Panc1 (cell line): ENCODE measurements around the gene CPLX3. TPM values are rescaled to one million over a fixed set of nuclear protein-coding genes. Genes with fewer than 3 reads are reported as not detected.

Experiments
- ATAC-seq: fragments of 200-7000 bp; cut with Tn5 transposase; 2 replicates; pipeline ENCODE4 v1.9.1; 2020; ENCODE audit warnings: mild to moderate bottlenecking, moderate library complexity
- BruUV-seq: library from RNA; stranded (reverse); fragments of 400-500 nt; replicated peaks from 2 replicates; lab custom pipeline; 2021; lab: Mats Ljungman, UMichigan
- CTCF ChIA-PET: fragments of 300-600 bp; sonication (Branson Sonifier 250); formaldehyde crosslinking; loops from one replicate; lab custom pipeline; 2022; ENCODE audit warnings: antibody characterized with exemption; lab: Charles Lee
- POLR2A ChIA-PET: fragments of 300-600 bp; sonication (Branson Sonifier 250); formaldehyde crosslinking; loops from one replicate; lab custom pipeline; 2022; ENCODE audit warnings: antibody characterized with exemption; lab: Charles Lee
- DNase-seq: peaks from one replicate; pipeline ENCODE4 v3.0.0-alpha.2; 2010; ENCODE audit warnings: low read depth, low spot score
- H3K27ac ChIP-seq: 2 replicates; pipeline ENCODE4 v1.5.1; 2011; ENCODE audit warnings: mild to moderate bottlenecking, low read length, inconsistent platforms
- H3K27me3 ChIP-seq: fragments of 200-500 bp; sonication (Bioruptor generic); 2 replicates; pipeline ENCODE4 v1.6.0; 2014; ENCODE audit warnings: low read length, inconsistent platforms; ENCODE audit not compliant: control insufficient read depth, insufficient read depth
- H3K36me3 ChIP-seq: fragments of 200-500 bp; sonication (Bioruptor generic); 2 replicates; pipeline ENCODE4 v1.5.1; 2014; ENCODE audit warnings: inconsistent platforms, mild to moderate bottlenecking, low read length, moderate library complexity; ENCODE audit not compliant: control insufficient read depth, insufficient read depth
- H3K4me1 ChIP-seq: 2 replicates; pipeline ENCODE4 v1.5.1; 2011; ENCODE audit warnings: inconsistent platforms, mild to moderate bottlenecking, low read length, moderate library complexity; ENCODE audit not compliant: control insufficient read depth, insufficient read depth
- H3K4me3 ChIP-seq, 2 experiments: 2 replicates each; pipeline ENCODE4 v1.5.1; 2011 to 2012; ENCODE audit warnings: low read depth in 2 of 2, low read length in 2 of 2, mild to moderate bottlenecking in 2 of 2, inconsistent platforms in 1 of 2, moderate library complexity in 1 of 2
- H3K9me3 ChIP-seq: fragments of 200-500 bp; sonication (Bioruptor generic); 2 replicates; pipeline ENCODE4 v1.5.1; 2014; ENCODE audit warnings: low read depth, mild to moderate bottlenecking, inconsistent platforms, low read length, moderate library complexity; ENCODE audit not compliant: control insufficient read depth, insufficient read depth
- POLR2AphosphoS5 ChIP-seq: IDR thresholded peaks from 2 replicates; pipeline ENCODE4 v1.6.1; 2012; ENCODE audit warnings: mild to moderate bottlenecking, low read depth, low read length, moderate library complexity
- SIN3A ChIP-seq: IDR thresholded peaks from 2 replicates; pipeline ENCODE4 v1.6.1; 2012; ENCODE audit warnings: low read depth, mild to moderate bottlenecking, low read length, moderate library complexity, borderline replicate concordance; ENCODE audit not compliant: insufficient read depth
- TCF7L2 ChIP-seq: IDR thresholded peaks from 2 replicates; pipeline ENCODE4 v1.6.1; 2011; ENCODE audit warnings: mild to moderate bottlenecking, low read depth, low read length, inconsistent platforms
- in situ Hi-C: cut with HindIII; loops from 2 replicates; pipeline ENCODE4 v1.10.0; 2016; ENCODE audit warnings: low sequenced_read_pairs, low pct_unique_long_range_greater_than_20kb
- intact Hi-C: fragments of 100-400 bp; cut with micrococcal nuclease; formaldehyde crosslinking; loops from one replicate; pipeline ENCODE4 v1.10.0; 2022; ENCODE audit not compliant: unreplicated experiment
- total RNA-seq: library from RNA; stranded (reverse); gene quantifications from one replicate; pipeline ENCODE4 v1.2.1, GENCODE V29; 2021; ENCODE audit not compliant: unreplicated experiment
- TF ChIP-seq, protein P1 (sequence below): fragments of 450-650 bp; IDR thresholded peaks from 2 replicates; pipeline ENCODE4 v1.5.1; 2017; ENCODE audit warnings: mild to moderate bottlenecking
- TF ChIP-seq, protein P2 (sequence below), 2 experiments: IDR thresholded peaks; 2 replicates each; pipeline ENCODE4 v1.6.1; 2011 to 2012; ENCODE audit warnings: low read depth in 2 of 2, control low read depth in 1 of 2, low read length in 1 of 2, mild to moderate bottlenecking in 1 of 2, moderate library complexity in 1 of 2; ENCODE audit not compliant: insufficient read depth in 1 of 2

CPLX3 gene
- total RNA-seq, 1 experiment from 2014 or later, result not detected

DNA sequence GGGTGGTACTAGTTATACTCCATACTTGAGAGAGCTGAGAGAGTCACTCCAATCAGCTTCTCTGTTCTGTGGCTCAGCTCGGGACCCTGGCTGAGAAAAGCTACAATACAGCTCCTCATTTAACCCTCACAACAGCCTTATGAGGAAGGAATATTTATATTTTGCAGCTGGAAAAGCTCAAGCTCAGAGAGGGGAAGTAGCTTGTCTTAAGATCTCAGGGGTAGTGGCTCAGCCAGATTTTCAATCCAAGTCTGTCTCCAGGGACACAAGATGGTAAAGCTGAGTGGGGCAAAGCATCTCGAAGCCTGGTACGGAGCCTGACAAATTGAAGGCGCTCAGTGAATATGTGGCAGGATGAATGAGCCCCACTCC lies 31.9 kb downstream of the CPLX3 start:
- Histone ChIP-seq H3K9me3 (no peaks in the 10 kb centered on the region), H3K4me1 (no peaks in the 10 kb centered on the region), H3K36me3 (peaks cover under 1% of the 10 kb centered on the region; the same call in 1 of the 2 replicates), H3K27me3 (no peaks in the 10 kb centered on the region), H3K27ac (no peak overlapping the region), H3K4me3 (no peak overlapping the region)
- in situ Hi-C loops (no loop called here), intact Hi-C loops (no loop called here)
- POLR2A ChIA-PET, result no interaction called here
- CTCF ChIA-PET, result interaction anchor here (0.6 kb wide), 1 partner anchor 11 kb away, joined by 11 read pairs; no protein-coding TSS in a partner anchor
- TSS peak; percentile 22 for BruUV-seq
- no peak for ATAC-seq
- TF ChIP-seq POLR2AphosphoS5 (no peak), TCF7L2 (no peak), SIN3A (no peak)
- TF ChIP-seq, protein P1, sequence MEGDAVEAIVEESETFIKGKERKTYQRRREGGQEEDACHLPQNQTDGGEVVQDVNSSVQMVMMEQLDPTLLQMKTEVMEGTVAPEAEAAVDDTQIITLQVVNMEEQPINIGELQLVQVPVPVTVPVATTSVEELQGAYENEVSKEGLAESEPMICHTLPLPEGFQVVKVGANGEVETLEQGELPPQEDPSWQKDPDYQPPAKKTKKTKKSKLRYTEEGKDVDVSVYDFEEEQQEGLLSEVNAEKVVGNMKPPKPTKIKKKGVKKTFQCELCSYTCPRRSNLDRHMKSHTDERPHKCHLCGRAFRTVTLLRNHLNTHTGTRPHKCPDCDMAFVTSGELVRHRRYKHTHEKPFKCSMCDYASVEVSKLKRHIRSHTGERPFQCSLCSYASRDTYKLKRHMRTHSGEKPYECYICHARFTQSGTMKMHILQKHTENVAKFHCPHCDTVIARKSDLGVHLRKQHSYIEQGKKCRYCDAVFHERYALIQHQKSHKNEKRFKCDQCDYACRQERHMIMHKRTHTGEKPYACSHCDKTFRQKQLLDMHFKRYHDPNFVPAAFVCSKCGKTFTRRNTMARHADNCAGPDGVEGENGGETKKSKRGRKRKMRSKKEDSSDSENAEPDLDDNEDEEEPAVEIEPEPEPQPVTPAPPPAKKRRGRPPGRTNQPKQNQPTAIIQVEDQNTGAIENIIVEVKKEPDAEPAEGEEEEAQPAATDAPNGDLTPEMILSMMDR, result no peak
- TF ChIP-seq, protein P2, sequence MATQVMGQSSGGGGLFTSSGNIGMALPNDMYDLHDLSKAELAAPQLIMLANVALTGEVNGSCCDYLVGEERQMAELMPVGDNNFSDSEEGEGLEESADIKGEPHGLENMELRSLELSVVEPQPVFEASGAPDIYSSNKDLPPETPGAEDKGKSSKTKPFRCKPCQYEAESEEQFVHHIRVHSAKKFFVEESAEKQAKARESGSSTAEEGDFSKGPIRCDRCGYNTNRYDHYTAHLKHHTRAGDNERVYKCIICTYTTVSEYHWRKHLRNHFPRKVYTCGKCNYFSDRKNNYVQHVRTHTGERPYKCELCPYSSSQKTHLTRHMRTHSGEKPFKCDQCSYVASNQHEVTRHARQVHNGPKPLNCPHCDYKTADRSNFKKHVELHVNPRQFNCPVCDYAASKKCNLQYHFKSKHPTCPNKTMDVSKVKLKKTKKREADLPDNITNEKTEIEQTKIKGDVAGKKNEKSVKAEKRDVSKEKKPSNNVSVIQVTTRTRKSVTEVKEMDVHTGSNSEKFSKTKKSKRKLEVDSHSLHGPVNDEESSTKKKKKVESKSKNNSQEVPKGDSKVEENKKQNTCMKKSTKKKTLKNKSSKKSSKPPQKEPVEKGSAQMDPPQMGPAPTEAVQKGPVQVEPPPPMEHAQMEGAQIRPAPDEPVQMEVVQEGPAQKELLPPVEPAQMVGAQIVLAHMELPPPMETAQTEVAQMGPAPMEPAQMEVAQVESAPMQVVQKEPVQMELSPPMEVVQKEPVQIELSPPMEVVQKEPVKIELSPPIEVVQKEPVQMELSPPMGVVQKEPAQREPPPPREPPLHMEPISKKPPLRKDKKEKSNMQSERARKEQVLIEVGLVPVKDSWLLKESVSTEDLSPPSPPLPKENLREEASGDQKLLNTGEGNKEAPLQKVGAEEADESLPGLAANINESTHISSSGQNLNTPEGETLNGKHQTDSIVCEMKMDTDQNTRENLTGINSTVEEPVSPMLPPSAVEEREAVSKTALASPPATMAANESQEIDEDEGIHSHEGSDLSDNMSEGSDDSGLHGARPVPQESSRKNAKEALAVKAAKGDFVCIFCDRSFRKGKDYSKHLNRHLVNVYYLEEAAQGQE (IDR thresholded peaks at IDR 0.05; ENCODE audit: insufficient read depth in 1 of 2, low read depth in 2 of 2, low read length in 1 of 2), result no peak
- DNase-seq, result no peak

DNA sequence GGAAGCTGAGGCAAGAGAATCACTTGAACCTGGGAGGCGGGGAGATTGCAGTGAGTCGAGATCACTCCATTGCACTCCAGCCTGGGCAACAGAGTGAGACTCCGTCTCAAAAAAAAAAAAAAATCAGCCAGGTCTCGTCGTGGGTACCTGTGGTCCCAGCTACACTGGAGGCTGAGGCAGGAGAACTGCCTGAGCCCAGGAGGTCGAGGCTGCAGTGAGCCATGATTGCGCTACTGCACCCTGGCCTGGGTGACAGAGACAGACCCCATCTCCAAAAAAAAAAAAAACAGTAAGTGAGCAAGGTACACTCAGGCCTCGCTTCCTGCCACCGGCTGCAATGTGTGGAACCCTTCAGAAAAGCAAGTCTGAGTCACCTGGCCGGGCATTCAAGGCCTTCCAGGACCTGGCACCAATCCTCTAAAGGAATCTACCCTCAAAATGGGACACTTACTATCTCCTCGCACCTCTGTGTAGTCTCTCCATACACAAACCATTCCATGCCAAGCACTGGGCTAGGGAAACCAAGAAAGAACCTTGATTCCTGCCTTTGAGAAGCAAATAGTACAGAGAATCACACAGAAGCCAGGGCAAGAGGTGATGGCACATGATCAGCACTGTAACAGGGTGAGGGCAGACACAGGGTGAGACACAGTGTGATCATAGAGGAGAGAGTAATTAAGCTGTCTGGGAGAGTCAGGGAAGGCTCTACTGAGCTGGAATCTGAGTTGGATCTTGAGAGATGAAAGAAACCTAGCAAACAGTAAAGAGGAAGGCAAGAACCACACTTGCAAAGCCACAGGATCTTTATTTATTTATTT lies 37.0 kb downstream of the CPLX3 start:
- no peaks in the 10 kb centered on the region for H3K27me3 ChIP-seq
- TF ChIP-seq TCF7L2 (no peak), POLR2AphosphoS5 (no peak), SIN3A (no peak)
- TF ChIP-seq, protein P2 (IDR thresholded peaks at IDR 0.05; ENCODE audit: insufficient read depth in 1 of 2, low read depth in 2 of 2, low read length in 1 of 2), result no peak
- TF ChIP-seq, protein P1, result no peak
- no peaks in the 10 kb centered on the region for H3K36me3 ChIP-seq
- intact Hi-C loops (no loop called here), in situ Hi-C loops (no loop called here)
- POLR2A ChIA-PET, result interaction anchor here (0.5 kb wide), 1 partner anchor 94 kb away, joined by 5 read pairs; no protein-coding TSS in a partner anchor
- BruUV-seq, result no TSS peak
- H3K4me1 ChIP-seq, result peaks cover 9% of the 10 kb centered on the region; the same call in 1 of the 2 replicates
- H3K9me3 ChIP-seq, result no peaks in the 10 kb centered on the region
- 0 out of 2 replicates have a peak overlapping the region, but pooled peaks have one; percentile 9 for H3K27ac ChIP-seq
- peak; percentile 80 for ATAC-seq
- DNase-seq, result peak; percentile 53
- CTCF ChIA-PET, result no interaction called here
- H3K4me3 ChIP-seq, result no peak overlapping the region
